HG03432 (cell line): ENCODE measurements around the gene ABCB8.
A peak's percentile ranks its signal among the peaks of the same experiment; 100 is the strongest.
"Not testable (repeated sequence)": the region's sequence is repeated elsewhere in the genome, so short reads cannot be mapped to it uniquely, and the experiment has no call there.

Experiments used
- ATAC-seq: cut with Tn5 transposase; IDR thresholded peaks from one replicate; pipeline ENCODE4 v1.9.1; 2021; ENCODE audit warnings: mild to moderate bottlenecking, moderate library complexity; ENCODE audit not compliant: unreplicated experiment

Gene ABCB8

DNA sequence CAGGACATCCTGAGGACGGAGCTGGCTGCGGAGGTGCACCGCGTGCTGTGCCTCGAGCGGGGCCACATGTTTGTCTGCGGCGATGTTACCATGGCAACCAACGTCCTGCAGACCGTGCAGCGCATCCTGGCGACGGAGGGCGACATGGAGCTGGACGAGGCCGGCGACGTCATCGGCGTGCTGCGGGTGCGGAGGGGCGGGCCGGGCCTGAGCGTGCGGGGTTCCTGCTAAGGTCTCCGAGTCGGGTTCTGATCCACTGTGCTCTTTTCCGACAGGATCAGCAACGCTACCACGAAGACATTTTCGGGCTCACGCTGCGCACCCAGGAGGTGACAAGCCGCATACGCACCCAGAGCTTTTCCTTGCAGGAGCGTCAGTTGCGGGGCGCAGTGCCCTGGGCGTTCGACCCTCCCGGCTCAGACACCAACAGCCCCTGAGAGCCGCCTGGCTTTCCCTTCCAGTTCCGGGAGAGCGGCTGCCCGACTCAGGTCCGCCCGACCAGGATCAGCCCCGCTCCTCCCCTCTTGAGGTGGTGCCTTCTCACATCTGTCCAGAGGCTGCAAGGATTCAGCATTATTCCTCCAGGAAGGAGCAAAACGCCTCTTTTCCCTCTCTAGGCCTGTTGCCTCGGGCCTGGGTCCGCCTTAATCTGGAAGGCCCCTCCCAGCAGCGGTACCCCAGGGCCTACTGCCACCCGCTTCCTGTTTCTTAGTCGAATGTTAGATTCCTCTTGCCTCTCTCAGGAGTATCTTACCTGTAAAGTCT lies 14.3 kb upstream of the ABCB8 start:
- ATAC-seq, result peak; percentile 45

DNA sequence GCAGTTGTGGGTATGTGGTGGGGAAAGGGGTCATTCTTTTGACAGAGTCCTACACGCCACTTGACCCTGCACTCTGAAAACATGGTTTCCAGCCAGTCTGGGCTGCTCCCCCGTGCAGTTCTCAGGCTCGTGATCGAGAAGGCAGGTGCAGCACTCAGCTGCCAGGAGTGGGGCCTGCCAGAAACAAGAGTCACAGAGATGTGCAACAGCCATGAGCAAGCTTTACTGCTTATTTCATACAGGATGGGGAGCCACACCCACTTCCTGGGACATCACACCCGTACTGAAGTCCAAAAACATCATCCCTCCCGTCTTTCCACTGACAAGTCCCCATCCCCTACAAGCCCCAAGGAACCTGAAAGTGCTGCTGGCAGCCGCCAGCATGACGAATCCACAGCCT lies 13.3 kb upstream of the ABCB8 start:
- ATAC-seq, result no peak

DNA sequence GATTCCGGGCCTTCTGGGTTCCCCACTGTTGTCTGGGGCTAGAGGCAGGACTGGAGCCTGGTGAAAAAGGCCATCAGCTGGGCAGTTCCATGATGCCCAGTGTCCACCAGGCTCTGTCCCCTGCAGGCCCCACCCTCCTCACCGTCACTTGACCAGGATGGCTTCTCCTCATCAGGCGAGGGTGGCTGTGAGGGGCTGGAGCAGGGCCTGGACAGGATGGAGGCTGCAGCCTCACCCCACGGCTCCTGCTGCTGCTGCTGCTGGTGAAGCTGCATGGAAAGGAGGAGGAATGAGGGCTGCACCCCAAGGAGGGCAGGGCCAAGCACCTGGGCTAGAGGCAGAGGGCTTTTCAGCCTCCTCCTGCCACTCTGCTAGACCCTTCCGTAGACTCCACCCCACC lies 12.3 kb upstream of the ABCB8 start:
- no peak for ATAC-seq

DNA sequence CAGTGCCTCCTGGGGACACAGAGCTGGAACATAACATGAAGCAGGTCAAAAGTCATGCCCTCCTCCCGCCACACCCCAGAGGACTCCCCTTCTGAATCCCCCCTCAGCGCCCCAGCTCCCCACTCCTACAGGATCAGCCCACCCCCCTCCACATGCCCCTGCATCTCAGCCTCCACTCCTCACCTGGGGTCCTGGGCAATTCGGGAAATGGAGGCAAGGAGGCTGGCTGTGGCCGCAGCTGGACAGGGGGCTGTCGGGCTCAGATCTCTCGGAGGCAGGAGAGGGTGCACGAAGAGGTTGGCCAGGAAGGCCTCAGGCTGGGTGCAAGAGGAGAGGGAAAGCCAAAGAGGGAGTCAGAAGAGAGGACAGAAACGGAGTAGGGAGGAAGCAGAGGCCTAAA lies 11.7 kb upstream of the ABCB8 start:
- no peak for ATAC-seq

DNA sequence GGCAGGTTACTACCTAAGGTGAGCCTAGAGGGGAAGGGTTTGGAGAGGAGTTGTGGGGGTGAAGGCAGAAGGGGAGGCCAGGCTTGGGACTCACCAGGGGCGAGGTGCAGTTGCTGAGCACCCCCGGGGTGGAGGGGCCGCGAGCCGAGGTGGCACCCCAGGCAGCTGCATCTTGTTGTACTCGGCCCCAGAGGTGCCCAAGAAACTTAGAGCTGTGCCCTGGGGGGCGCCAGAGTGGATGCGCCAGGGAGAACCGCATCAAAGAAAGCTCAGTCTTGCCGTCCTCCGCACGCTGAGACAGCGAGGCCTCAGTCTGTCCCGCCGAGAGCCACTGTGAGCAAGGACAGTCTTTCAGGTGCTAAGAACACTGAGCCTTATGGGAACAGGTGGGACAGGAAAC lies 11.3 kb upstream of the ABCB8 start:
- ATAC-seq, result no peak

DNA sequence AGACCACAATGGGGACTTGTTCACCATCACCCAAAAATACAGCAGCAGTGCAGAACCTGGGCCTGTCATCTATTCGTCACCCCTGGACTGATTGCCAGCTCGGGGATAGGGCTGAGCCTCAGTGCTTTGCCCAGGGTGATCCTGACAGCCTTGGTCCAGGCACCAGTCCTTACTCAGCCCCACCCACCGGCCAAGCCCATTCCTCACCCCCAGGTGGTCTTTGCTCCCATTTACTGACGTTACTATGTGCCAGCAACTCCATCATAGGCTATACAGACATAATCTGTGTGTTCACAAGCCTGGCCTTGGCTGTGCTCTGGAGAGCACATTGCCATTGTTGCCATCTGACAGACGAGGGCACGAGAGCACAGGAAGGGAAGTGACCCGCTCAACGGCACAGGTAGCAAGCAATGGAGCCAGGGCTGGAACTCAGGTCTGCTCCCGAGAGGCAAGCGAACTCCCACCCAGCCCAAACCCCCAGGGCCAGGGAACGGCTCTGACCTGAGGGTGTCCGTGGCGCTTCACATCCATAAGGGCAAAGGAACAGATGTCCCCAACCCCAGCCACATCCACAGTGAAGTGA lies 10.8 kb upstream of the ABCB8 start:
- no peak for ATAC-seq

DNA sequence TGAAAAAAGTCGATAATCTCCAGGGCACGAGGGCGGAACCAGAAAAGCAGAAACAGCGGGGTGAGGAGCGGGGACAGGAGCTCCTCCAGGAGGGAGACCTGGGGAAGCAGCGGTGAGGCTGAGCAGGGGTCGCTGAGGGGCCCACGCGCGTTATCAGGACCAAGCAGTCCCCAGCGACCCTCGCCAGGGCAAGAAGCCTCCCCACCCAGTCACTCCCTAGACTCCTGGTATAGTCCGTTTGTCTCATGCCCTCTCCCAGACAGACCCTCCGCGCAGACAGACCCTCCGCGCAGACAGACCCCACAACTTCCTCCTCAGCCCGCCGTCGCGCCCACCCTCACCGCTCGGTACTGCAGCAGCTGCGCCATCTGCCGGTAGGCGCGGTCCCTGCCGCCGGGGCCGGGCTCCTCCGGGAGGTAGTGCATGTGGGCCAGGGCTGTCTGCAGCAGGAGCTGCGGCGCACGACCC lies 10.3 kb upstream of the ABCB8 start:
- ATAC-seq, result peak; percentile 68

DNA sequence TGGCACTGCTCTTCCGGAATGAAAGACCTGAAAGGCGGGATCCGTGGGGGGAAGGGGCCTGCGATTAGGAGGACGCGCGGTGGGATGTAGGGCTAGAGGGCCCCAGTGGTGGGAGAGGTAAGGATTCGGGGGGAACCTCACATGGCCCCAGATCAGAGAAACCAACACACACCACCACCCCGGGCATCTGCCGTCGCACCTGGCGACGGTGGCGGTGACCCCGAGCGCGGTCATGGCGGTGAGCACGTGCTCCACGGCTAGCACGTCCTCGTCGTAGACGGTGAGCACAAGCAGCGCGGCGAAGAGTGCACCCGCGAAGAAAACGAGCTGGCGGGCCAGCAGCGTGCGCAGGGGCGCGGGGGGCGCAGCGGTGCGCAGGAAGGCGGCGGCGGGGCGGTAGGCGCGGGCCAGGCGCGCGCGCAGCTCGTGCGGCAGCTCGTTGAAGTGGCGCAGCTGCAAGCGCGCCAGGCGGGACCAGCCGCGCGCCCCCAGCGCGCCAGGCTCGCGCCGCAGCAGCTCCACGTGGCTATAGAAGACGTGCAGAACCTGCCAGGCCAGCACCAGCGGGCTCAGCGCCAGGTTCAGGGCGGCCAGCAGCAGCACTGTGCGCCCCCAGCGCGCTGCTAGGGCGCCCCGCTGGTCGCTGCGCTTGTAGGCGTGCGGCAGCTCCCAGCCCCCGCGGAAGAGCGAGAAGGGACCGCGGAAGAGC lies 9.7 kb upstream of the ABCB8 start:
- peak; percentile 23 for ATAC-seq

DNA sequence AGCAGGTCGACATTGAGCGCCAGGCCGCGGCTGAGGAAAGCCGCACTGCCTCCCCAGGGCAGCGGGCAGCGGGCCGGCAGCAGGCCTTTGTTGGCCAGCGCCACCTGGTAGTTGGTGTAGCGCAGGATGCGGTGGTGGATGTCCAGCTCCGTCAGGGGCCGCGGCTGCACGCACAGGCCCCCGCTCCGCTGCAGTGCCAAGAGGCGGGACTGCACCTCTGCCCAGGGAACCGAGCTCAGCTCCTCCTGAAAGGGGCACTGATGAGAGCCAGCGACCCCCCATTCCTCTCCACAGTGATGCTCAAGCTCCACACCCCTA lies 9.2 kb upstream of the ABCB8 start:
- no peak for ATAC-seq

DNA sequence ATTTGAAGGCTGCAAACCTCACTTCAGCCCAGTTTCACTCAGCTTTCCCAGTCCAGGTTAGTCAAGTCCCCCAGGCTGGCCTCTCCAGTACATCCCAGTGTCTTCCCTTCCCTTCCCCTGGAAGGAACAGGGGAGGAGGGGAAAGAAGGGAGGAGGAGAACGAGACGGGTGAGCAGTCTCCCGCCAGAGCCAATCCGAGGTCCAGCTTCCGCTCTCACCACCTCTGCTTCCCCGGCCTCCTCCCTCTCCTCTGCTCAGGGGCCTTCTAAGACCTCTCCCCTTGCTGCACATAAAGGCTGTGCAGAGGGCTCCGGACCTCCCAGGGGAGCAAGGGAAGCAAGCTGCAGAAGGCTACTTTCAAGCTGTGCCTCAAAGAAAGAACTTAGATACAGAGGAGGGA lies 8.0 kb upstream of the ABCB8 start:
- no peak for ATAC-seq

DNA sequence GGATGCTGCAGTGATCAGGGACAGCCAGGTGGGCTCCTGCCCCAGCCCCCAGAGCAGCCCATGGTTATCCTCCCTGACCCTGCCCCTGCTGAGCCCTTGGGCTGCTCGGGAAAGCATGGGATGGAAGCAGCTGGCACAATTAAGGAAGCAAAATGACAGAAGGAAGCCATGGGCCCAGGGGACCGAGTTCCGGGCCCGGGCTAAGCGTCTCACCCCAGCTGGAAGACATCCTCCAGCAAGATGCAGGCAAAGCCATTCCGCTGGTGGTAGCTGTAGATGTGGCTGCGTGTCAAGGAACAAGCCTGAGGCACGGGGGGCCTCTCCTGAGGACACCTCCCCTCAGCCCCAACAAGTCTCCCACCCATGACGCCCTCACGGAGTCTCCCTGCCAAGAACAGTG lies 5.0 kb upstream of the ABCB8 start:
- no peak for ATAC-seq

DNA sequence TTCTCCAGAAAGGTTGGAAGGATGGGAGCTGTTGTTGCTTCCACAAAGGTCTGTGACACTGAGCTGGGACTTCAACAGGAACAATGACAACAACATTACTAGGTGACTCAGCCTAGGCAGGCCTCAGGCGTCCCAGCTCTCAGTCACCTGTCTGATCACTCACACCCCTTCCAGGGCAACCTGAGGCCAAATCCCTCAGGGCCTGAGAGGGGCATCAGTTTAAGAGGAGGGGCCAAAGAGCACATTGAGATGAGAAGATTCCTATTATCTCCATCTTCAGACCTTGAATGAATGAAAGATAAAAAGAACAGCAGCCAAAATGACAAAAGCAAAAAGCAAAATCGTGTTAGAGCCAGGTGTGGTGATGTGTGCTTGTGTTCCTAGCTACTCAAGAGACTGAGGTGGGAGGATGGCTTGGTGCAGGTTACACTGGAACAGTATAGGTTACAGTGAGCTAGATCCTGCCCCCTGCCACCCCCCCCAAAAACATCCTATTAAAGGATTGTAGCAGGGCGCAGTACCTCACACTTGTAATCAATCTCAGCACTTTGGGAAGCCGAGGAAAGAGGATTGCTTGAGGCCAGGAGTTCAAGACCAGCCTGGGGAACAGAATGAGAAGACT lies 3.7 kb upstream of the ABCB8 start, which contains the start of gene ATG9B:
TSS of gene ATG9B (minus strand) at position 60 of the 622 bp plus-strand sequence. CDS start 71 bp downstream, outside the sequence.
- ATAC-seq, result no peak

DNA sequence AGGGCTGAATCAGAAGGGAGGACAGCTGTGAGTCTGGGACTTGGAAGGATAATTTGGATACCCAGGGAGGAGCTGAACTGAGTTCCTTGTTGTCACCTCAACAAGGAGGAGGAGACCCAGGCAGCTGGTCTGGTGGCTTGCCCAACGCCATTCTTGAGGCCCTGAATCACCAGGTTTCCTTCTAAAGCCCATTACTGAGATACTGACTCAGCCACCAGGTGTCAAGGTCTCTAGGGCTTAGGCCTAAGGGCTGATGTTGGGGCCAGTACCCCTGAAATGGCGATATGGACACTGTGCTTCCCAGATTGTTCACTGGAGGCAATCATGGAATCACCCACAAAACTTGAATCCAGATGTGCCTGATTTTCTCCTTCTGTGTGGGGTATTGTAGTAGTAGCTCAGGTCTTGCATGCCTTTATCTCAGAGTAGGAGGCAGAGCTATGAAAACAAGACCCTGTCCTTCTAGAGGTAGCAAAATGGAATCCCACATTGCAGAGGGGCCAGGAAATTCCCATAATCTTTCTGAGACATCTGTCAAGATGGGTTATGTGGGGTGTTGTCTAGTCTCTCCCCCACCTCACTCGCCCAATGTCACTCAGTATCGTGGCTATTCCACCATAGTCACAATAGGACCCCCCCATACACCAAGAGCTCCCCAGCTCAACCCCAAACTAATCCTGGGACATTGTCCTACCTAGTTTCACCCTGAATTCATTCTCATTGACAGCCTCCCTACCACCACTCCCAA lies 2.2 kb upstream of the ABCB8 start:
- no peak for ATAC-seq

DNA sequence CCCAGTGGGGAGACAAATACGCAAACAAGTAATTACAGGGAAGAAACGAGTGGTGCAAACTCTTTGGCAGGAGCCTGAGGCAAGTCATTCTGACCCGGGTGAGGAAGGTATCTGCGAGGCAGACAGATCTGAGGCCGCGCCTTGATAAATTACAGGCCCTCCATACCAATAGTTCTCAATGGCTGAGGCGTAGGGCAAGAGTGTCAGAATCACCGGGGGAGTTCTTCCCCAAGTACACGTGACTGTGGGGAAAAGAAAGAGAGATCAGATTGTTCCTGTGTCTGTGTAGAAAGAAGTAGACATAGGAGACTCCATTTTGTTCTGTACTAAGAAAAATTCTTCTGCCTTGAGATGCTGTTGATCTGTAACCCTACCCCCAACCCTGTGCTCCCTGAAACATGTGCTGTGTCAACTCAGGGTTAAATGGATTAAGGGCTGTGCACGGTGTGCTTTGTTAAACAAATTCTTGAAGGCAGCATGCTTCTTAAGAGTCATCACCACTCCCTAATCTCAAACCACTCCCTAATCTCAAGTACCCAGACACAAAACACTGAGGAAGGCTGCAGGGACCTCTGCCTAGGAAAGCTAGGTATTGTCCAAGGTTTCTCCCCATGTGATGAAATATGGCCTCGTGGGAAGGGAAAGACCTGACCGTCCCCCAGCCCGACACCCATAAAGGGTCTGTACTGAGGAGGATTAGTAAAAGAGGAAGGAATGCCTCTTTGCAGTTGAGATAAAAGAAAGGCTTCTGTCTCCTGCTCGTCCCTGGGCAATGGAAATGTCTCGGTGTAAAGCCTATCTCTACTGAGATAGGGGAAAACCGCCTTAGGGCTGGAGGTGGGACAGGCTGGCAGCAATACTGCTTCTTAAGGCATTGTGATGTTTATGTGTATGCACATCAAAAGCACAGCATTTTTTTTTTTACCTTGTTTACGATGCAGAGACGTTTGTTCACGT lies 1.2 kb upstream of the ABCB8 start:
- ATAC-seq, result not testable (repeated sequence)

DNA sequence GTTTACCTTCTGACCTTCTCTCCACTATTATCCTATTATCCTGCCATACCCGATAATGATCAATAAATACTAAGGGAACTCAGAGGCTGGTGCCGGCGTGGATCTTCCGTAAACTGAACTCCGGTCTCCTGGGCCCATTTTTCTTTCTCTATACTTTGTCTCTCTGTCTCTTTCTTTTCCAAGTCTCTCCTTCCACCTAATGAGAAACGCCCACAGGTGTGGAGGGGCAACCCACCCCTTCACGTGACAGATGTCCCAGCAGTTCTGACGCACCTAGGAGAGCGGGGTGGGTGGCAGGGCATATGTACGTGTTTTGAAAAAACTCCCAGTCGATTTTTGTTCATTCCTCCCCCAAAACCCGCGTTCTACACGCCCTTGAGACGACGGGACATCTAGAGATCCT lies 521 bp upstream of the ABCB8 start:
- ATAC-seq, result not testable (repeated sequence)

DNA sequence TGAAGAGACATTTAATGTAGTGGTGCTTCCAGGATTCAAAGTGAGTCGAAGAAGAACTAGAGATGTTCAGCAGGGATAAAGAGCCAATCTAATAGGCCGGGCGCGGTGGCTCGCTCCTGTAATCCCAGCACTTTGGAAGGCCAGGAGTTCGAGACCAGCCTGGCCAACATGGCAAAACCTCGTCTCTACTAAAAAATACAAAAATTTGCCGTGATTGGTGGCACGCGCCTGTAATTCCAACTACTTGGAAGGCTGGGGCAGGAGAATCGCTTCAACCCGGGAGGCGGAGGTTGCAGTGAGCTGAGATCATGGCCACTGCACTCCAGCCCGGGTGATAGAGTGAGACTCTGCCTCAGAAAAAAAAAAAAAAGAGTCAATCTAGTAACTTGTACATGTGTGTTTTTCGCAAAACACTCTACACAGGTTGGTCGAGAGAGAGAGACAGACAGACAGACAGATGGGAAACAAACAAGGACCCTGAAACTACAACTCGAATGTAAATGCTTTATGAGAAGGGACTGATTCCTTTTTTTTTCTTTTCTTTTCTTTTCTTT lies 775 bp downstream of the ABCB8 start:
- ATAC-seq, result no peak

DNA sequence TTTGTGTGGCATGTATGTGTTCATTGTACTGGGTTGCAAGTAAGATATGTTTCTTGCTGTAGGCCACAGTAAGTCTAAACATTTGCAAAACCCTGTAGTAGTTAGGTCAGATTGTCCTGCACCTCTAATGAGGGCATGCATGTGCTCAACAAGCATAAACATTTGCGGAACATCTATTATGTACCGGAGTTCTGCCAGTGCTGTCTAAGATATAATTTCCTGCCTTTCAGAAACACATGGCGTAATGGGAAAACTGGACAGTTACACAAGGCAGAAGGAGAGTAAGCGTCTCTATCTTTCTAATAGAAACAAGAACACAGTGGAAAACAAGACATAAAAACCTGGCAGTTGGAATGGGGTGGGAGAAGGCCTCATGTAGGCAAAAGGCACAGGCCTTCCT lies 2.8 kb downstream of the ABCB8 start:
- ATAC-seq, result no peak

DNA sequence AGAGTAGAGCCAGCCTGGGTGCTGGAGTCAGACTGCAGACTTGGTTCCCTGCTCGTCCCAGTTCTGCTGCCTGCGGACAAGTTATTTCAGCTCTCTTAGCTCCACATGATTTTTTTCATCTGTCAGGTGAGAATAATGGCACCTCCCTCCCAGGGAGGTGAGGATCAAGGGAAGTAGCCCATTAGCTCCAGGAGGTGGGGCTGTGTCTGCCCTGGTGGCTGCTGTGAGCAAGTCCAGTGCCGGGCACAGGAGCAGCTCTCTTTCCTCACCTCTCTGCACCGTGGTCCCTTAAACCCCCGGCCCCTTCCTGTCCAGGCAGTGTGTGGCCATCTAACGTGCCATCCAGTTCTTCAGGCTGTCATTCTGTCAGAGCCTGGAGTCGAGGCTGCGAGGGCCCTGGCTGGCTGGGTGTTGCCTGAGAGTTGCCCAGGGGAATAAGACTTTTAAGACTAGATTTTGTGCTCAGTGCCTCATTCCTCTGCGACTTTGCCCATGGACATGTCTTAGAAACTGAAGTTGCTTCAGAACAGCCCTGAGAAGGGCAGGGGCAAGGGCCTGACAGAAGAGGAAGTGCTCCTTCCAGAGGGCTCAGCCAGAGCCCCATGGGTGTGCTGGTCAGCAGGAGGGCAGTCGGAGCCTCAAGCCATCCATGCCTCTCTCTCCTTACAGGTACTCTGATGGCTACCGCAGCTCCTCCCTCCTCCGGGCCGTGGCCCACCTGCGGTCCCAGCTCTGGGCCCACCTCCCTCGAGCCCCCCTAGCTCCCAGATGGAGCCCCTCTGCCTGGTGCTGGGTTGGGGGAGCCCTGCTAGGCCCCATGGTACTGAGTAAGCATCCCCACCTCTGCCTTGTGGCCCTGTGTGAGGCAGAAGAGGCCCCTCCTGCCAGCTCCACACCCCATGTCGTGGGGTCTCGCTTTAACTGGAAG lies 5.0 kb downstream of the ABCB8 start:
- no peak for ATAC-seq
